NCI-H1092 treated with DMSO at 0.1 percent for 48 hours (cell line): ENCODE data around the gene TPBGL.

Experiments used
- DNase-seq: peaks from one replicate; lab custom pipeline; 2025; lab: John Stamatoyannopoulos, UW

The TPBGL gene

GRCh38 chr11:75246006-75246670 lies 5.6 kb downstream of the TPBGL start:
- no peak for DNase-seq

GRCh38 chr11:75246671-75247350 lies 6.2 kb downstream of the TPBGL start:
- DNase-seq = no peak

- no peak for DNase-seq
Measured at GRCh38 chr11:75248924-75249256, 8.3 kb downstream of the TPBGL start.

GRCh38 chr11:75249704-75250103 lies 9.1 kb downstream of the TPBGL start:
- DNase-seq = no peak

- DNase-seq = no peak
Measured at GRCh38 chr11:75254326-75254725, 13.8 kb downstream of the TPBGL start.

- no peak for DNase-seq
Measured at GRCh38 chr11:75260396-75261170, 20.0 kb downstream of the TPBGL start.

- no peak for DNase-seq
Measured at GRCh38 chr11:75261902-75262361, 21.4 kb downstream of the TPBGL start.

GRCh38 chr11:75262436-75262835 lies 21.9 kb downstream of the TPBGL start:
- no peak for DNase-seq

- no peak for DNase-seq
Measured at GRCh38 chr11:75262961-75263852, 22.6 kb downstream of the TPBGL start.

GRCh38 chr11:75263944-75264349 lies 23.4 kb downstream of the TPBGL start:
- DNase-seq = no peak

- no peak for DNase-seq
Measured at GRCh38 chr11:75264356-75264755, 23.8 kb downstream of the TPBGL start.

GRCh38 chr11:75264971-75265370 lies 24.4 kb downstream of the TPBGL start:
- DNase-seq = no peak

GRCh38 chr11:75265851-75266531 lies 25.4 kb downstream of the TPBGL start:
- no peak for DNase-seq

- DNase-seq = no peak
Measured at GRCh38 chr11:75267171-75267970, 26.8 kb downstream of the TPBGL start.

GRCh38 chr11:75268626-75269366 lies 28.2 kb downstream of the TPBGL start:
- no peak for DNase-seq

GRCh38 chr11:75269367-75269660 lies 28.7 kb downstream of the TPBGL start:
- no peak for DNase-seq

GRCh38 chr11:75269896-75270295 lies 29.3 kb downstream of the TPBGL start:
- DNase-seq = no peak

GRCh38 chr11:75270896-75271418 lies 30.4 kb downstream of the TPBGL start:
- DNase-seq = peak; percentile 10

GRCh38 chr11:75271730-75272129 lies 31.2 kb downstream of the TPBGL start:
- DNase-seq = no peak

GRCh38 chr11:75272391-75272790 lies 31.8 kb downstream of the TPBGL start:
- no peak for DNase-seq
